ENCODE results near the gene AGER.
"Not testable (repeated sequence)": the region's sequence is repeated elsewhere in the genome, so short reads cannot be mapped to it uniquely, and the experiment has no call there.

Gene AGER

DNA sequence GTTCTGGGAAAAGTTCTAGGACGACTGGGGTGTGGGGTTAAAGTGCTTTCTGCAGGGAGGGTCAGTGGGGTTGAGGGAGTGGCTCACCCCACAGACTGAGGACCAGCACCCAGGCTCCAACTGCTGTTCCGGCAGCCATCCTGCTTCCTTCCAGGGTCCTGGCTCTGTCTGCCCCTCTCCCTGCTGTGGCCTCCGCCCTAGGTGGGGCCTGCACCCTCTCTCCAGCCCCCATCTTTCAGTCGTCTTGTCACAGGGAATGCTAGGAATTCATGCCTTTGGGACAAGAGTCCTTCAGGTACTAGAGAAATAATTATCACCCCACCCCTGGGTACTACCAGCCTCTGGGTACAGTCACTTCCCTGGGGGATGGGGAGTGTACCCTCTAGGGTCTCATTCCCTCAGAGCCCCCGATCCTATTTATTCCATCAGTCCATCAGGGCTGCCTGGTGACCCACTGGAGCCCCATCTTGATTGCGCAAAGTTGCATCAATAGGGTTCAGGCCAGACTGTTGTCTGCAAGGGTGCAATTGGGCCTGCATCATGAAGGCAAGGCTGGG, at the start of gene AGER:
TSS of gene AGER (minus strand) at position 170 of the 557 bp plus-strand sequence. CDS start at position 139, 31 bp downstream.
- DNase-seq = no peak

DNA sequence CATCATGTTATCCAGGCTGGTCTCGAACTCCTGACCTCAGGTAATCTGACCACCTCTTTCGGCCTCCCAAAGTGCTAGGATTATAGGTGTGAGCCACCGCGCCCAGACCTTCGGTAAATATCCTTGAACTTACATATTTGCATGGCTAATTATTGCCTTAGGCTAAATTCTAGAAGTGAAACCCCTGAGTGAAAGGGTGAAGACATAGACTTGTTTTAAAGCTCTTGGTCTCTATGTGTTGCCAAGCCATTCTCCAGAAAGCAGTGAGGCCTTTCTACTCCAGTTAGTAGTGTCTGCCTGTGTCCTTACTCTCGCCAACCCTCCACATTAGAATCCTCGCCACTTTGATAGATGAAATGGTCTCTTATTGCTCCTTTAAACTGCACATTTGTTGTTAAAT, 42.4 kb upstream of the AGER start:
- DNase-seq = no peak

DNA sequence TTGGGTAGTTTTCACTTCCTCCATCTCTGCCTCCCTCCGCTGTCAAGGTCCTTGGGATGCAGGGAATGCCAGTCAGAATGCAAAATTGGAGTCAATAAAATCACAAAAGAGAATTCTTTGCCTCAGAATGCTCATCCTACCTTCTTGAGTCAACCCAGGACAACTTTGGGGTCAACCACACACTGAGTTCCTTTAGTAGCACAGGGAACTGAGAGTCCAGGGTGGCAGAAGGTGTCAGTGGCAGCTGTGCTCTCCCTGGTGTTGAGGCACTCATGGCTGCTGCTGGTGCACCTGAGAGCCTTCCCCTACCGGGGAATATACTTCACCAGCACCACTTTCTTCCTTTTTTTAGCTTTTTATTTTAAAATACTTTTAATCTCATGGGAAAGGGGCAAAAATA, 40.6 kb upstream of the AGER start:
- DNase-seq = no peak

DNA sequence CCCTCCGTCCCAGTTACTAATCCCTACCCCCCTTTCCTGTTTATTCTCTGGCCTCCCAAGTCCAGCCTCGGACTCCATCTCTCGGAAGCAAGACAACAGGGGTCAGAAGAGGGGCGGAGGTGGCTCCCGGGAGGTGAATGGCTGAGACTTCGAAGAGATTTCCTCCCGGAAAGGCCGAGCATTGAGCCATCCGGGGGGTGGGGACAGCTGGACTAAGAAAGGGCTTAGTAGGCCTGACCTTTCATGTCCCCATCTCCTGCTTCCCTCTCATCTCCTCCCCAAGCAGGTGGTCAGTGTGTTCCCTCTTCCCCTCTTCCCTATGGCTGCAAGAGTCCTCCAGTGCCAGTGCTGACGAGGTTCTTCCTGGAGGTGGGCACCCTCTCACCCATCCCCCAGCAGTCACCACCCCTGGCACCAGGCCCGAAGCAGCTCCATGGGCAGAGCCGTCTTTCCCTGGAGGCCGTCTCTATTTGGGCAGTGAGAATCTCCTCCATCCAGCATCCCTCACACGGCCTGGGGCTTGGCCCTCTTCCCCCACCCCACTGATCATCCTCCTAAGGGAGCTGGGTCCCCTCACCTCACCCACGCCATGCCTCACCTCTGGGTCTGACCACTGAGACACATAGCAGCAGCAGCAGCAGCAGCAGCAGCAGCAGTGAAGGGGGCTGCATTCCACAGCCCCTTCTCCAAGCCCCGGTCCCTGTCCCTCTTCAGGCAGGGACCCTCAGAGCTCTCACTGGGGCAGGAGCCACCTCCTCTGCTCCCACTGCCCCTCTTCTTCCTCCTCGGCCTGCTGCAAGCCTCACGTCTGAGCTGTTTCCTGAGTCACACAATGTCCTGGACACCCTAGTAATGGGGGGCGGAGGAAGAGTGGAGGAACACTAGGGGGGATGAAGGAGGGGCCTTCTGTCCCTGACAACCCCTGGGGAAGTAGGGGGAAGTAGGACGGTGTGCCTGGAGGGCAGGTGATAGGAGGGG, 39.5 kb upstream of the AGER start, which contains the start of gene NOTCH4:
TSS of gene NOTCH4 (minus strand) at position 810 of the 978 bp plus-strand sequence. CDS start at position 671, 139 bp downstream.
- DNase-seq = no peak

- DNase-seq = no peak
Observed at GRCh38 chr6:32222333-32223230, 38.5 kb upstream of the AGER start.

- DNase-seq = no peak
Observed at GRCh38 chr6:32220021-32220420, 36.0 kb upstream of the AGER start.

GRCh38 chr6:32218167-32218566, 34.1 kb upstream of the AGER start:
- no peak for DNase-seq

- no peak for DNase-seq
Observed at GRCh38 chr6:32216998-32217397, 32.9 kb upstream of the AGER start.

GRCh38 chr6:32216285-32216684, 32.2 kb upstream of the AGER start:
- DNase-seq = no peak

DNA sequence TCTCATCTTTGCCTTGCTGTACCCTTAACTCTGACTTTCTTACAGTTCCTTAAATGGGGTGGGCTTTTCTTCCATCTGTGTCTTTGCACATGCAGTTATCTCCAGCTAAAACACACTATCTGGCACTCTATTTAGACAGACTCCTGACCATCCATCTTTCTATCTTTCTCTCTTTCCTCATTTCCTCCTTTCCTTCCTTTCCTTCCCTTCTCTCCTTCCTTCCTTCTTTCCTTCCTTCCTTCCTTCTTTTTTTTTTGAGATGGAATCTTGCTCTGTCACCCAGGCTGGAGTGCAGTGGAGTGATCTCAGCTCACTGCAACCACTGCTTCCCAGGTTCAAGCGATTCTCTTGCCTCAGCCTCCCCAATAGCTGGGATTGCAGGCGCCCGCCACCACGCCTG, 31.6 kb upstream of the AGER start:
- DNase-seq = no peak

- DNase-seq = no peak
Observed at GRCh38 chr6:32214126-32214525, 30.1 kb upstream of the AGER start.

DNA sequence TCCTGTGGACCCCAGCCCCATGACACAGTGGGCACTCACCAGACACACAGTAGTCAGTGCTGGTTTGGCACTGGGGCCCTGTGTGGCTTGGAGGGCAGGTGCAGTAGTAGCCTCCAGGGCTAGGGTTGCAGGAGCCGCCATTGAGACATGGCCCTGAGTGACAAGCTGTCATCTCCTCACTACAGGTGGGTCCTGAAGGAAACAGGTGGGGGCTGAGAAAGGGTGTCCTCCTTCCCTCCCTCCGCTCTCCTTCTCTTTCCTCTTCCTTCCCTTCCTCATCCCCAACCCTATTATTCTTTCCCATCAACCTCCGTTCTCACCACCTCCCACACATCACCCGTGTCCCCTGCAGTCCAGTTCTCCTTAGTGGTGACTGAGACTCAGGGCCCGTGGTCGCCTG, 29.6 kb upstream of the AGER start:
- no peak for DNase-seq

DNA sequence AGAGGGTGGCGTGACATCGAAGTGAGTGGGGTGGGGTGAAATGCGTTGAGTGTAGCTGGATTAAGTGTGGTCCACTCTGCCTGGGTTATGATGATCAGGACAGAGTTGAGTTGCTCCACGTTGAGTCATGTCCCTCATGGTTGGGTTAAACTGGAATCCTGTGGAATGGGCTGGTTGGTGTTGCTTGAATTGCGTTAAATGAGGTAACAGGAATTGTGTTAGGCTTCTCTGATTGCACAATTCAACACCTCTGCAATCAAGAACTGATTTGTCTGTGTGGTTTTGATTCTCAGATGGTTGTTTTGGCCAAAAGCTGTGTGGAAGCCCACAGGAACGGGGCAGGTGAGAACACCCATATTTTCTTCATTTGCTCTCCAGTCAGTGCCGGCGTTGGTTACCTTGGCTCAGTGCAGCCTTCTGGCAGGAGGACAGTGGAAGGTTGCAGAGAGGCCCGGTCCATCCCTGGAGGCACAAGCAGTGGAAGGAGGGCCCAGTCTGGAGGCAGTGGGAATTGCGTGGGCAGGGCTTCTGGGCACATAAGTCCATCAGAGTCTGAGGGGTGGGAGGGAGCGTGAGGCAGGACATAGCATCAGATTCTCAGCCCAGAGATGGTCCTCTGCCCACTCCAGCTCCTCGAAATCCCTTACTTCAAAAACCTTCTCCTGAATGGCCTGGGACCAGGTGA, 28.2 kb upstream of the AGER start:
- DNase-seq = no peak

DNA sequence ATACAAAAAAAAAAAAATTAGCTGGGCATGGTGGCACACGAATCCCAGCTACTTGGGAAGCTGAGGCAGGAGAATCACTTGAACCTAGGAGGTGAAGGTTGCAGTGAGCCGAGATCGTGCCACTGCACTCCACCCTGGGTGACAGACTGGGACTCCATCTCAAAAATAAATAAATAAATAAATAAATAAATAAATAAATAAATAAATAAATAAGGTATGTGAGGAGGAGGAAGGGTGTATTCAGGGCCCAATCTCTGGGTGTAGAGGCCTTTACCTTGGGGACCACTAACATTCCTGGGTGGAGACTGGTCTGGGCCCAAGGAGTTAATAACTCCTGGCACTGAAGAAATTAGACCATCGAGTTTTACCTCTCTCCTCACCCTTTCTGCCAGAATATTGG, 27.4 kb upstream of the AGER start:
- not testable (repeated sequence) for DNase-seq

DNA sequence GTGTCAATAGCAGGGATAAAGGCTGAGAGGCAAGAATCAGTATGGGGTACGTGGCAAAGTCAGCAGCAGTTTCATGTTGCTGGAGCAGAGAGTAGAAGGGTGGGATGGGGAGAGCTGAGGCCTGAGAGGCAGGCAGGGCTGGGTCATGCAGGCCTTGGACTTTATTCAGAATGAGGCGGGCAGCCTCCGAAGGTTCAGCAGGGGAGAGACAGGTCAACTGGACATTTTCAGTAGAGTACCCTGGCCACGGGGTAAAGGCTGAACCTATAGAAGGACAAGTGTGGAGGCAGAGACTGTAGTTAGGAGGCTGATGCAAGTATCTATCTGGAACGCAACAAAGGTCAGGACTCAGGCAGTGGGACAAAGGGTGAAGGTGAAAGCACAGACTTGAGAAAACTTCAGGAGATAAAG, 26.1 kb upstream of the AGER start:
- DNase-seq = no peak

DNA sequence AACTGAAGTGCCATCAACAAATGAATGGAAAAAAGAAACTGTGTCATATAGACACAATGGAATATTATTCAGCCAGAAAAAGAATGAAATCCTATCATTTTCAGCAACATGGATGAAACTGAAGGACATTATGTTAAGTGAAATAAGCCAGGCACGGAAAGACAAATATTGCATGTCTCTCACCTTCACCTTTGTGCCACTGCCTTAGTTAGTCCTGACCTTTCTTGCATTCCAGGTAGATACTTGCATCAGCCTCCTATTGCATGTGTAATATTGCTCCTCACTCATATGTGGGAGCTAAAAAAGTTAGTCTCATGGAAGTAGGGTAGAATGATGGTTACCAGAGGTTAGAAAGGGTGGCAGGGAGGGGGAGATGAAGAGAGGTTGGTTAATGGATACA, 24.9 kb upstream of the AGER start:
- DNase-seq = no peak

- DNase-seq = no peak
Observed at GRCh38 chr6:32204268-32204715, 20.2 kb upstream of the AGER start.

DNA sequence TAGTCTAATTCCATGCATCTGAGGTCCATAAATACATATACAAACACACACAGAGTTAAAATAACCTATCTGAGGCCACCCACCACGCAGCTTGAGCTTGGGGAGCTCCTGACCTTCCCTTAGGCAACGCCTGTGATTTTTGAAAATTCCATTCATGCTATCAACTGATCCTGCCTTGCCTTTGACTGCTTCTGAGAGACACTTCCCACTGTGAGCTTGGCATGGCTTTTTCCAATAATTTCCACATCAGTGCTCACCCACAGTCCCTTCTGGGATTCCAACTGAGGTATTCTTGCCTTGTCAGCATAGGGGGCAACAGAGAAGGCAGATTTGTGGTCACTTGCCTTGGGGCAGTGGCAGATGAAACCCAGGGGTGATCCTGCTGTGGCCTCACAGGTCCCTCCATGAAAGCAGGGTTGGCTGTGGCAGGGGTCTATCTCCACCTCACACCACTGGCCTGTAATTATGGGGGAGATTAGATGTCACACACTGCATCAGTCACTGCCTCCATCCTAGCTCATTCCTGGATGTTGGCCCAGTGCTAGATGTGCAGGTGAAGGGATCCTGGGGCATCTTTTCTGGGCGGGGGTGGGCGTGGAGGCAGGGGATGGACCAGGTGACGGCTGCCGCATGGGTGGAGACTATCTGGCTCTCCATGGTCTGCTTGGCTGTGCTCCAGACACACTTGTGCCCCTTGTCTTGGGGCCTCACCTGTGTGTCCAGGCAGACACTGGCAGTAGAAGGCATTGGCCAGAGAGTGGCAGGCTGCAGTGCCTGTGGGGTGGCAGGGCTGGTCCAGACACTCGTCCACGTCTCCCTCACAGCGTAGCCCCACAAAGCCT, 19.6 kb upstream of the AGER start:
- DNase-seq = no peak

DNA sequence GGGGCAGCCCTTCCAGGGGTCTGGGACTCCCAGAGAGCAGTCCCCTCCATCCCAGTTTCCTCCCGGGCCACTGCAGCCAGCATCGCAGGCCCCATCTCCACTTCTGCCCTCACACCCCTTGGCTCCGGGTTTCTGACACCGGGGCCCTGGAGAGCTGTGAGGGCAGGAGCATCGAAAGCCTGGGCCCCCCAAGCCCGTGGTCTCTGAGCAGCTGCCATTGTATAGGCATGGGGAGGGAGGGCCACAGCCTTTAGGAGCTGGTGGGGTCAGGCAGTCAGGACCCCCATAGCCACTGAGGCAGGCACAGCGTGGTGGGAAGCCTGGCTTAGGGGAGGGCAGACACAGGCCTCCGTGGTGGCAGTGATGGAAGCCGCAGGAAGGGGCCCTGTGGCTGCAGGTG, 18.1 kb upstream of the AGER start:
- no peak for DNase-seq
